SK-N-SH treated with all-trans-retinoic acid at 6 μM for 48 hours (cell line): Measurements from ENCODE around the gene TNFRSF18.
A peak's percentile ranks its signal among the peaks of the same experiment; 100 is the strongest.

ENCODE experiments used
- ATAC-seq: fragments of 200-7000 bp; cut with Tn5 transposase; 3 replicates; pipeline ENCODE4 v1.9.1; 2020; ENCODE audit warnings: mild to moderate bottlenecking, moderate library complexity
- ARNTL ChIP-seq: fragments of 450-650 bp; formaldehyde crosslinking; IDR thresholded peaks from 2 replicates; pipeline ENCODE4 v1.5.0; 2020; ENCODE audit warnings: low read depth, mild to moderate bottlenecking, moderate library complexity, borderline replicate concordance
- ESRRG ChIP-seq: fragments of 250-450 bp; sonication (Bioruptor Pico); IDR thresholded peaks from 2 replicates; pipeline ENCODE4 v1.6.1; 2021; ENCODE audit warnings: mild to moderate bottlenecking
- GLIS3 ChIP-seq: fragments of 250-450 bp; sonication (Bioruptor Pico); IDR thresholded peaks from 2 replicates; pipeline ENCODE4 v1.5.0; 2020; ENCODE audit warnings: mild to moderate bottlenecking, moderate library complexity
- ISL1 ChIP-seq: fragments of 250-450 bp; sonication (Bioruptor Pico); IDR thresholded peaks from 2 replicates; pipeline ENCODE4 v2.1.2; 2022; ENCODE audit warnings: mild to moderate bottlenecking, moderate library complexity
- OSR1 ChIP-seq: fragments of 250-450 bp; sonication (Bioruptor Pico); IDR thresholded peaks from 2 replicates; pipeline ENCODE4 v1.8.0; 2022; ENCODE audit warnings: moderate library complexity, mild to moderate bottlenecking, inconsistent platforms
- PPARA ChIP-seq: fragments of 250-450 bp; sonication (Bioruptor Pico); IDR thresholded peaks from 2 replicates; pipeline ENCODE4 v1.5.0; 2020; ENCODE audit warnings: mild to moderate bottlenecking, borderline replicate concordance
- SNAI2 ChIP-seq: fragments of 250-450 bp; sonication (Bioruptor Pico); IDR thresholded peaks from 2 replicates; pipeline ENCODE4 v1.5.0; 2020; ENCODE audit warnings: mild to moderate bottlenecking, moderate library complexity
- TCF4 ChIP-seq: fragments of 250-450 bp; sonication (Bioruptor Pico); IDR thresholded peaks from 2 replicates; pipeline ENCODE4 v1.8.0; 2021; ENCODE audit warnings: mild to moderate bottlenecking, moderate library complexity, borderline replicate concordance
- TOX ChIP-seq: fragments of 250-450 bp; sonication (Bioruptor Pico); IDR thresholded peaks from 2 replicates; pipeline ENCODE4 v1.8.0; 2021; ENCODE audit warnings: mild to moderate bottlenecking, moderate library complexity, borderline replicate concordance
- ZC3H10 ChIP-seq: fragments of 250-450 bp; sonication (Bioruptor Pico); IDR thresholded peaks from 2 replicates; pipeline ENCODE4 v1.5.1; 2021; ENCODE audit warnings: mild to moderate bottlenecking, moderate library complexity
- ZFP3 ChIP-seq: fragments of 250-450 bp; sonication (Bioruptor Pico); IDR thresholded peaks from 2 replicates; pipeline ENCODE4 v1.5.0; 2020; ENCODE audit warnings: mild to moderate bottlenecking, moderate library complexity
- ZNF565 ChIP-seq: fragments of 450-650 bp; formaldehyde crosslinking; conservative IDR thresholded peaks from 2 replicates; pipeline ENCODE4 v1.5.0; 2020; ENCODE audit warnings: low read depth, mild to moderate bottlenecking, moderate library complexity
- ZNF70 ChIP-seq: fragments of 450-650 bp; formaldehyde crosslinking; IDR thresholded peaks from 2 replicates; pipeline ENCODE4 v1.5.0; 2020; ENCODE audit warnings: mild to moderate bottlenecking, moderate library complexity
- ZNF8 ChIP-seq: fragments of 450-650 bp; formaldehyde crosslinking; IDR thresholded peaks from 2 replicates; pipeline ENCODE4 v1.5.0; 2020; ENCODE audit warnings: mild to moderate bottlenecking, moderate library complexity
- TF ChIP-seq, protein P1 (sequence below): fragments of 250-450 bp; sonication (Bioruptor Pico); IDR thresholded peaks from 2 replicates; pipeline ENCODE4 v1.8.0; 2021; ENCODE audit warnings: low read depth, mild to moderate bottlenecking, moderate library complexity, borderline replicate concordance
- TF ChIP-seq, protein P2 (sequence below): fragments of 250-450 bp; sonication (Bioruptor Pico); IDR thresholded peaks from 2 replicates; pipeline ENCODE4 v1.5.1; 2020; ENCODE audit warnings: low read depth, mild to moderate bottlenecking, moderate library complexity
- TF ChIP-seq, protein P3 (sequence below): fragments of 250-450 bp; sonication (Bioruptor Pico); IDR thresholded peaks from 2 replicates; pipeline ENCODE4 v1.8.0; 2020; ENCODE audit warnings: mild to moderate bottlenecking, moderate library complexity, borderline replicate concordance
- TF ChIP-seq, protein P4 (sequence below): fragments of 250-450 bp; sonication (Bioruptor Pico); IDR thresholded peaks from 2 replicates; pipeline ENCODE4 v1.5.1; 2021; ENCODE audit warnings: mild to moderate bottlenecking, moderate library complexity

The TNFRSF18 gene

DNA sequence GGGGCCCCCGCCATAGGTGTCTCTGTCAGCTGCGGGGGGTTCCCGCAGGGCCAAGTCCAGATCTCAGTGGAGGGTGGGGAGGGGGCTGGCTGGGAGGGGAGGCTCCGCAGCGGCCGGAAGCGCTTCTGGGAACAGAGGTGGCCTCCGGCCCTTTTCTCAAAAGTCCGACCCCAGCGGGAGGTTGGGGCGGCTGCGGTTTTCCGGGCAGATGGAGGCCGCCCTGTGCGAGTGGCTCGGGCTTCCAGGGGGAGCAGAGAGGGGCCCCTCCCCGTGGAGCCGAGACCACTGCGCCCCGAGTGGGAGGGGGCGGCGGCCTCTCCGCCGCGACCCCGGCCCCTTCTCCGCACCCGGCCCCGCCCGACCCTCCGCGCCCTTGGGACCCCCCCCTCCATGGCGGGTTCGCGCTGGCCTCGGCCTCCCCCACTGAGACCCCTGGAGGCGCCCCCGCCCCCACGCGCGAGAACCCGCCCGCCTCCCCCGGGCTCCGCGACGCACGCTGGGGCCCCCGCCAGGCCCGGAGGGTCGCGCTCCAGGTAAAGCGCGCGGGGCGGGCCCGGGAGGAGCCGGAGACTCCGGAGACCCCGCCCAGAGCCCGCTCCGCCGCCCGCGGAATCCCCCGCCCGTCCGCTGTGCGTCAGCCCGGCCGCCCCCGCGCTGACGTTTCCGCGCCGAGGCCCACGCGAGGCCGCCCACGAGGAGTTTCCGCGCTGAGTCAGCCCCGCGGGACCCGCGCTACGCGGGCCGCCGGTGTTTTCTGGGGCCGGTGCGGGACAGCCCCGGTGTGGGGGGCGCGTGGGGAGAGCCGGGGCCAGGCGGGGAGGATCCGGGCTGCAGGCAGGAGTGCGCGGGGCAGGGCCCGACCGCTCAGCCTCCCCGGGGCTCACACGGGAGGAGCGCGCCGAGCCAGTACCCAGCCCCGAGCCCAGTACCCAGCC lies 5.2 kb downstream of the TNFRSF18 start:
- TF ChIP-seq, protein P1, sequence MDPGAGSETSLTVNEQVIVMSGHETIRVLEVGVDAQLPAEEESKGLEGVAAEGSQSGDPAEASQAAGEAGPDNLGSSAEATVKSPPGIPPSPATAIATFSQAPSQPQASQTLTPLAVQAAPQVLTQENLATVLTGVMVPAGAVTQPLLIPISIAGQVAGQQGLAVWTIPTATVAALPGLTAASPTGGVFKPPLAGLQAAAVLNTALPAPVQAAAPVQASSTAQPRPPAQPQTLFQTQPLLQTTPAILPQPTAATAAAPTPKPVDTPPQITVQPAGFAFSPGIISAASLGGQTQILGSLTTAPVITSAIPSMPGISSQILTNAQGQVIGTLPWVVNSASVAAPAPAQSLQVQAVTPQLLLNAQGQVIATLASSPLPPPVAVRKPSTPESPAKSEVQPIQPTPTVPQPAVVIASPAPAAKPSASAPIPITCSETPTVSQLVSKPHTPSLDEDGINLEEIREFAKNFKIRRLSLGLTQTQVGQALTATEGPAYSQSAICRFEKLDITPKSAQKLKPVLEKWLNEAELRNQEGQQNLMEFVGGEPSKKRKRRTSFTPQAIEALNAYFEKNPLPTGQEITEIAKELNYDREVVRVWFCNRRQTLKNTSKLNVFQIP: no peak
- no peak for TF ChIP-seq PPARA (CRISPR knock-in tag)
- TF ChIP-seq ESRRG (CRISPR knock-in tag): no peak
- no peak for TF ChIP-seq SNAI2 (CRISPR knock-in tag)
- no peak for TF ChIP-seq ISL1
- no peak for TF ChIP-seq OSR1
- no peak for TF ChIP-seq GLIS3
- TF ChIP-seq ZNF8 (CRISPR knock-in tag): no peak
- no peak for TF ChIP-seq ZFP3 (CRISPR knock-in tag)
- no peak for TF ChIP-seq ZNF70
- ATAC-seq: peak; percentile 27; the same call in 2 of the 3 replicates

DNA sequence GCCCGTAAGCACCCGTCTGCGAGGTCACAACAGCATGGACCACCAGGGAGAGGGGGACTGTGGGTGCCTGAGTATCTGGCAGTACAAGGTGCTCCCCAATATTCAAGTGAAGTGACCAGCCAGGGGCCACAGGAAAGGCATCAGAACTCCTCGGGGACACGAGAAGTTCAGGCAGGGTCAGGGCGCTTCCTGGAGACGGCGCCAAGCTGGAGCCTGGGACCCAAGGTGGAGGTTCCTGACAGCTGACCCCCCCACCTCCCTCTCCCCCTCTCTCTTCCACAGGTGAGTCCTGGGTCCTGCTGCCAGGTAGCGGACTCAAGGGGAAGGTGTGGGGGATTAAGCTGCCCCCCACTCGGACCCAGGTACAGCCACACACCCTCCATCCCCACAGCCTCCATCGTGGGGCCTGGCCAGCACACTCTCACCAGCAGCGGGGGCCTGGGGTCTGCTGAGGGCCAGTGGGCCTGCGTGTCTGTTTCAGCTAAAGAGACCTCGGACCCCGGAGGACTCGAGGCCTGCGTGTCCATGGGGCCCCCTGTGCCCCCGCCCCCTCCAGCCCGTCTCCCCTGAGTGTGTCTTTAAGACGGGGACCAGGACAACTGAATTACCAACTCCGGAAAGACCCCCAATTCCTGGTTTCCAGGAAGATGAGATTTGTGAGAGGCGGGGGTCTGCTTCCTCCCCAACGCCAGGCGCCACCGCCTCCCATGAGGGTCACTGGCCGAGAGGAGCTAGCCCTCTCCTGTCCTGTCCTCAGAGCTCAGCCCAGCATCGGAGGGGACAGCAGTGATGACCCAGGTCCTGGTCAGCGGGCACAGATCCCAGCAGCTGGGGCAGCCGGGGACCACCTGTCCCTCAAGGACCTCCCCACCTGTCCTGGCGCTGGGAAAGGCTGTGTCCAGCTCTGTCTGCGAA lies 6.2 kb downstream of the TNFRSF18 start:
- no peak for ATAC-seq
- TF ChIP-seq ZNF8 (CRISPR knock-in tag) (no peak), ARNTL (no peak), ZFP3 (CRISPR knock-in tag) (no peak), SNAI2 (CRISPR knock-in tag) (no peak), ZNF70 (no peak)
- TF ChIP-seq, protein P2, sequence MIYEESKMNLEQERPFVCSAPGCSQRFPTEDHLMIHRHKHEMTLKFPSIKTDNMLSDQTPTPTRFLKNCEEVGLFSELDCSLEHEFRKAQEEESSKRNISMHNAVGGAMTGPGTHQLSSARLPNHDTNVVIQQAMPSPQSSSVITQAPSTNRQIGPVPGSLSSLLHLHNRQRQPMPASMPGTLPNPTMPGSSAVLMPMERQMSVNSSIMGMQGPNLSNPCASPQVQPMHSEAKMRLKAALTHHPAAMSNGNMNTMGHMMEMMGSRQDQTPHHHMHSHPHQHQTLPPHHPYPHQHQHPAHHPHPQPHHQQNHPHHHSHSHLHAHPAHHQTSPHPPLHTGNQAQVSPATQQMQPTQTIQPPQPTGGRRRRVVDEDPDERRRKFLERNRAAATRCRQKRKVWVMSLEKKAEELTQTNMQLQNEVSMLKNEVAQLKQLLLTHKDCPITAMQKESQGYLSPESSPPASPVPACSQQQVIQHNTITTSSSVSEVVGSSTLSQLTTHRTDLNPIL (CRISPR knock-in tag): no peak

DNA sequence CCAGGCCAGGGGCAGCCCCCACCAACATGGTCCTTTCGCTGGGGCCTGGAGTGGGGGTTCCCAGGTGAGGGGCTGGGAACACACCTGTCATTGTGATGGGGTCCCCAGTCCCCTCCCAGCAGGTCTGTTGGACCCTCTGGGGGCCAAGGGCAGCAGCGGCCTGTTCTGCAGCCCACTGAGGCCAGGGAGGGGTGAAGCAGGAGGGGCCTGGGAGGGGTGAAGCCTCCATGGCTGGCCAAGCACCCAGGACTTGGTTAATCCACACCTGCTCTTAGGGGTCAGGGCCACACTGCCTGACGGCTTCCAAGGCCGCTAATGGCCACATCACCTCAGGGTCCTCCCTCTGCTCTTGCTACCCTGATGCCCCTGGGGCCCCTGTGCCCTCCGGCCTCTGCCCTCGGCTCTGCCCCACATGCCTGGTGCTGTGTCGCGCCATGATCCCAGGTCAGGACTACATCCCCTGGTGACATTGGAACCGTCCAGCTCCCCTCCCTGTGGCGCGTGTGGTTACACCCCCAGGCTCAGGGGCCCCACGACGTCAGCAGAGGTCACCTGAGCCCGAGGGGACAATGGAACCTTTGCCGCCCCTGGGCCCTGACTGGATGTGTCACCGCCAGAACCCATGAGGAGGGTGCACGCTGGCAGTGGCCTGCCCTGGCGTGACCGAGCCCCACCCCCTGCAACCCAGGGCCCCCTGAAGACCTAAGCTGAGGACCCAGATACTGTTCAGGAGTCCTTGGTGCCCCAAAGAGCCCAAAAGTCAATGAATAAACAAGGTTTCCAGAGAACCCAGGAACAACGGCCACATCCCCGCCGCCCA lies 7.0 kb downstream of the TNFRSF18 start:
- no peak for ATAC-seq
- TF ChIP-seq, protein P3, sequence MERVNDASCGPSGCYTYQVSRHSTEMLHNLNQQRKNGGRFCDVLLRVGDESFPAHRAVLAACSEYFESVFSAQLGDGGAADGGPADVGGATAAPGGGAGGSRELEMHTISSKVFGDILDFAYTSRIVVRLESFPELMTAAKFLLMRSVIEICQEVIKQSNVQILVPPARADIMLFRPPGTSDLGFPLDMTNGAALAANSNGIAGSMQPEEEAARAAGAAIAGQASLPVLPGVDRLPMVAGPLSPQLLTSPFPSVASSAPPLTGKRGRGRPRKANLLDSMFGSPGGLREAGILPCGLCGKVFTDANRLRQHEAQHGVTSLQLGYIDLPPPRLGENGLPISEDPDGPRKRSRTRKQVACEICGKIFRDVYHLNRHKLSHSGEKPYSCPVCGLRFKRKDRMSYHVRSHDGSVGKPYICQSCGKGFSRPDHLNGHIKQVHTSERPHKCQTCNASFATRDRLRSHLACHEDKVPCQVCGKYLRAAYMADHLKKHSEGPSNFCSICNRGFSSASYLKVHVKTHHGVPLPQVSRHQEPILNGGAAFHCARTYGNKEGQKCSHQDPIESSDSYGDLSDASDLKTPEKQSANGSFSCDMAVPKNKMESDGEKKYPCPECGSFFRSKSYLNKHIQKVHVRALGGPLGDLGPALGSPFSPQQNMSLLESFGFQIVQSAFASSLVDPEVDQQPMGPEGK (CRISPR knock-in tag): no peak
- TF ChIP-seq ZC3H10 (CRISPR knock-in tag): no peak
- no peak for TF ChIP-seq ESRRG (CRISPR knock-in tag)
- TF ChIP-seq ARNTL: no peak
- TF ChIP-seq ZNF565 (CRISPR knock-in tag): no peak
- no peak for TF ChIP-seq ISL1
- TF ChIP-seq TOX: no peak
- no peak for TF ChIP-seq ZNF8 (CRISPR knock-in tag)
- TF ChIP-seq TCF4: no peak

DNA sequence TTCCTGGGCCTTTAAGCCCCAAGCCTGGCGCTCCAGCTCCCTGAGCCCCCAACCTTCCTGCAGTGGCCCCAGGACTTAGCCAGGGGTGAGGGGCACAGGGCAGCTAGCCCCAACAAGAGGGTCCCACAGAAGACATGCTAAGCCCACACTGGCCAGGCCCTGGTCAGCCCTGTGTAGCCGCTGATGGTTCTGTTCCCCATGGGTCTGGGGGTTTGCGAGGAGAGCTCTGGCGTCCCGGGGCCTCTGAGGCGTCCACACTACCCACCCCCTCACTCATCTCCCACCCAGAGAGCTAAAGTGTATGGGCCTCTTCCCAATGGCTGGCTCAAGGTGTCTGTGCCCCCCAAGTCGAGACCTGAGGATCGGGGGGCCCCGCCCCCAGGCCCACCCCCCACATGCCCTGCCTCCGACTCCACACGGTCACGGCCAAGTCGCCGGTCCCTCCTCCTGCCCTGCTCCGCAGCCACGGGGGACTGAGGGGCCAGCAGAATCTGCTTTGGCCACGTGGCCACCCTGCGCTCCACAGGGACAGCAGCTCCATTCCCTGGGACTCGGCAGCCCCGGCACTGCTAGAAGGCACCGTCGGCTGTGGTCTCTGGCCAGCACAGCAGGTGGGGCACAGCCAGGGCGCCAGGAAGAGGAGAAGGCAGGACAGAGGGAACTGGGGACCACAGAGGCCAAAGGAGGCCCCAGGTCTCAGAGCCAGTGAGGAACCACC lies 7.8 kb downstream of the TNFRSF18 start:
- TF ChIP-seq, protein P2 (CRISPR knock-in tag): no peak
- TF ChIP-seq GLIS3: no peak
- no peak for TF ChIP-seq TCF4
- no peak for TF ChIP-seq ZNF565 (CRISPR knock-in tag)
- TF ChIP-seq, protein P4, sequence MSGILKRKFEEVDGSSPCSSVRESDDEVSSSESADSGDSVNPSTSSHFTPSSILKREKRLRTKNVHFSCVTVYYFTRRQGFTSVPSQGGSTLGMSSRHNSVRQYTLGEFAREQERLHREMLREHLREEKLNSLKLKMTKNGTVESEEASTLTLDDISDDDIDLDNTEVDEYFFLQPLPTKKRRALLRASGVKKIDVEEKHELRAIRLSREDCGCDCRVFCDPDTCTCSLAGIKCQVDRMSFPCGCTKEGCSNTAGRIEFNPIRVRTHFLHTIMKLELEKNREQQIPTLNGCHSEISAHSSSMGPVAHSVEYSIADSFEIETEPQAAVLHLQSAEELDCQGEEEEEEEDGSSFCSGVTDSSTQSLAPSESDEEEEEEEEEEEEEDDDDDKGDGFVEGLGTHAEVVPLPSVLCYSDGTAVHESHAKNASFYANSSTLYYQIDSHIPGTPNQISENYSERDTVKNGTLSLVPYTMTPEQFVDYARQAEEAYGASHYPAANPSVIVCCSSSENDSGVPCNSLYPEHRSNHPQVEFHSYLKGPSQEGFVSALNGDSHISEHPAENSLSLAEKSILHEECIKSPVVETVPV (CRISPR knock-in tag): no peak
- TF ChIP-seq, all 23 proteins: peak for 0
- peak; percentile 26 for ATAC-seq
